Uterus (tissue), 4 donors: Measurements from ENCODE around the gene TMEM131L. TPM values are rescaled to one million over a fixed set of nuclear protein-coding genes. Genes with fewer than 3 reads are reported as not detected.

Source experiments
- DNase-seq, 2 donors: peaks; one replicate each; pipeline ENCODE4 v3.0.0-alpha.2; 2019 to 2020
- H3K27ac ChIP-seq, 2 donors: fragments of 200-600 bp; sonication (generic); 1 replicate in 1 of 2; 2 replicates in 1 of 2; pipeline ENCODE4 v1.5.1; 2016 to 2018
- H3K27me3 ChIP-seq, 2 donors: fragments of 200-600 bp; sonication (generic); one replicate each; pipeline ENCODE4 v1.5.1; 2018 to 2019; ENCODE audit warnings: control low read depth in 1 of 2
- H3K36me3 ChIP-seq, 2 donors: fragments of 200-600 bp; sonication (generic); one replicate each; pipeline ENCODE4 v1.5.1; 2019; ENCODE audit warnings: control low read depth in 1 of 2
- H3K4me1 ChIP-seq, 2 donors: fragments of 200-600 bp; sonication (generic); one replicate each; pipeline ENCODE4 v1.5.1; 2018 to 2019; ENCODE audit warnings: control low read depth in 1 of 2
- H3K4me3 ChIP-seq, 2 donors: fragments of 200-600 bp; sonication (generic); 1 replicate in 1 of 2; 2 replicates in 1 of 2; pipeline ENCODE4 v1.5.1; 2018 to 2019; ENCODE audit warnings: mild to moderate bottlenecking in 1 of 2
- H3K9me3 ChIP-seq, 2 donors: fragments of 200-600 bp; sonication (generic); one replicate each; pipeline ENCODE4 v1.5.1; 2019; ENCODE audit warnings: control low read depth in 1 of 2
- CTCF ChIP-seq, 4 experiments: fragments of 200-600 bp in 2 of 4; fragments of 450-650 bp in 2 of 4; sonication (generic) in 2 of 4; IDR thresholded peaks; one replicate each; pipeline ENCODE4 v1.5.1; 2016 to 2019; ENCODE audit warnings: antibody characterized with exemption in 4 of 4, mild to moderate bottlenecking in 2 of 4, moderate library complexity in 1 of 4
- POLR2A ChIP-seq, 2 donors: fragments of 450-650 bp; IDR thresholded peaks; one replicate each; pipeline ENCODE4 v1.6.1; 2016; ENCODE audit warnings: antibody characterized with exemption in 2 of 2, mild to moderate bottlenecking in 1 of 2, moderate library complexity in 1 of 2
- intact Hi-C: fragments of 100-400 bp; cut with DNase I; formaldehyde crosslinking; loops from one replicate; pipeline ENCODE4 v1.15.1; 2023; ENCODE audit warnings: low total_unique reads
- total RNA-seq, 4 donors: library from RNA; depleted of rRNA in 3 of 4; stranded (reverse); fragments of >200 nt in 3 of 4; gene quantifications; one replicate each; pipeline versions ENCODE4 v1.1.0 to v1.2.4, GENCODE V29; 2014 to 2023
- donor health status: DM: yes; HTN: yes; CAD: no.

TMEM131L gene
- total RNA-seq, 4 donors from 2014 or later = 2.4 to 49.6 (median 18.0) TPM

GRCh38 chr4:153523164-153523796 lies 57.1 kb downstream of the TMEM131L start:
- H3K4me1 ChIP-seq = no peaks in the 10 kb centered on the region
- H3K27ac ChIP-seq = no peak overlapping the region
- no peaks in the 10 kb centered on the region for H3K9me3 ChIP-seq
- no peak overlapping the region for H3K4me3 ChIP-seq
- intact Hi-C loops = no loop called here
- TF ChIP-seq CTCF (IDR thresholded peaks at IDR 0.05) = no peak
- no peak for TF ChIP-seq POLR2A (IDR thresholded peaks at IDR 0.05)
- no peaks in the 10 kb centered on the region for H3K27me3 ChIP-seq
- no peaks in the 10 kb centered on the region for H3K36me3 ChIP-seq
- DNase-seq = no peak

GRCh38 chr4:153523941-153524386 lies 57.8 kb downstream of the TMEM131L start:
- Histone ChIP-seq H3K27me3 (no peaks in the 10 kb centered on the region), H3K4me1 (no peaks in the 10 kb centered on the region), H3K4me3 (no peak overlapping the region), H3K9me3 (no peaks in the 10 kb centered on the region), H3K36me3 (no peaks in the 10 kb centered on the region), H3K27ac (no peak overlapping the region)
- intact Hi-C loops = no loop called here
- TF ChIP-seq POLR2A (IDR thresholded peaks at IDR 0.05) (no peak), CTCF (IDR thresholded peaks at IDR 0.05) (no peak)
- no peak for DNase-seq

- Histone ChIP-seq H3K27me3 (no peaks in the 10 kb centered on the region), H3K36me3 (no peaks in the 10 kb centered on the region), H3K27ac (no peak overlapping the region), H3K4me3 (no peak overlapping the region), H3K4me1 (peaks cover 0 to under 1% of the 10 kb centered on the region in 2 donors), H3K9me3 (no peaks in the 10 kb centered on the region)
- intact Hi-C loops = no loop called here
- TF ChIP-seq POLR2A (IDR thresholded peaks at IDR 0.05) (no peak), CTCF (IDR thresholded peaks at IDR 0.05) (no peak)
- no peak for DNase-seq
Measured at GRCh38 chr4:153524682-153525081, 58.5 kb downstream of the TMEM131L start.

GRCh38 chr4:153527690-153528089 lies 61.5 kb downstream of the TMEM131L start:
- Histone ChIP-seq H3K27ac (no peak overlapping the region), H3K27me3 (no peaks in the 10 kb centered on the region), H3K4me3 (no peak overlapping the region), H3K36me3 (no peaks in the 10 kb centered on the region), H3K4me1 (peaks cover 0 to 4% of the 10 kb centered on the region in 2 donors), H3K9me3 (no peaks in the 10 kb centered on the region)
- DNase-seq = no peak
- TF ChIP-seq CTCF (IDR thresholded peaks at IDR 0.05) (no peak), POLR2A (IDR thresholded peaks at IDR 0.05) (no peak)
- intact Hi-C loops = no loop called here

- H3K27me3 ChIP-seq = no peaks in the 10 kb centered on the region
- no peak overlapping the region for H3K4me3 ChIP-seq
- DNase-seq = no peak
- H3K36me3 ChIP-seq = no peaks in the 10 kb centered on the region
- no peaks in the 10 kb centered on the region for H3K9me3 ChIP-seq
- TF ChIP-seq POLR2A (IDR thresholded peaks at IDR 0.05) = no peak
- no peak for TF ChIP-seq CTCF (IDR thresholded peaks at IDR 0.05)
- intact Hi-C loops = no loop called here
- H3K27ac ChIP-seq = no peak overlapping the region
- H3K4me1 ChIP-seq = peaks cover 0 to 4% of the 10 kb centered on the region in 2 donors
Measured at GRCh38 chr4:153528705-153529485, 62.7 kb downstream of the TMEM131L start.
